ENCODE results near the gene TNK1. TPM values are rescaled to one million over a fixed set of nuclear protein-coding genes. Genes with fewer than 3 reads are reported as not detected.
"Not testable (repeated sequence)": the region's sequence is repeated elsewhere in the genome, so short reads cannot be mapped to it uniquely, and the experiment has no call there.

The TNK1 gene
- total RNA-seq: 2.5 TPM

DNA sequence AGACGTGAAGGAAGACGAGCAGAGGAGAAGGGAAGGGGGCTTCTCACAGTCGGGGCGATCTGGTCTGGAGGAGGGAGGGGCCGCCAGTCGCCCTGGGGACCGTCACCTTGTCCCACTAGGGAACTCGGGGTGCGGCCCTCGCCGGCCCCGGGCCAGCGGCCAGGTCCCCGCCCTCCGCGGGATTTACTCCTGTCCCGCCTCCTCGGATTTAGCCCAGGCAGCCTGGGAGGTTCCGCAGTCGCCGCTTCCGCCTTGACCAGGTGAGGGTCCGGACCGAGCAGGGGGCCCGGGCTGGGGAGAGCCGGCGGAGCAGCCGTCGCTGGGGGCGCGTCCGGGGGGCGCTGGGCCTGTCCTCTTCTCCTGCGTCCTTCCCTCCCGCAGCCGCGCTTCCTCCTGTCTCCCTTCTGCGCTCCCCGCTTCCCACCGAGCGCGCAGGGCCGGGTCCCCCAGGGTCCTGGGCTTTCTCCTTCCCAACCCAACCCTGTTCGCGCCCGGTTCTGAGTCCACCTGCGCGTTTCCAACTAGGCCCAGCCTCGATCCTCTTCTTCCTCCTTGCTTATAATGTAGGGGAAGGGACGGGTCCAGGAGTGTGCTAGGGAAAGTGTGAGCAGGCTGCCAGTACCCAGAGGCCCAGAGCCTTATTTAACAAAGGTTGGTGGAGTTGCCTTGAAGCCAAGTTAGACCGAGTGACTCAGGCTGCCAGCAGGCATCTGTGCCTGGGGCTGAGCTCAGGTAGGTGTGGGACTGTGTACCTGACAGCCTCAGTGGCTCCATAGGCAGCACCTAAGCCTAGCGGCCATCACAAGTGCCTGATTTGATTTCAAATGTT lies at the start of gene TNK1:
TSS of gene TNK1 (plus strand) at position 235 of the 829 bp plus-strand sequence. CDS start 1,838 bp downstream, outside the sequence.
- DNase-seq: no peak

DNA sequence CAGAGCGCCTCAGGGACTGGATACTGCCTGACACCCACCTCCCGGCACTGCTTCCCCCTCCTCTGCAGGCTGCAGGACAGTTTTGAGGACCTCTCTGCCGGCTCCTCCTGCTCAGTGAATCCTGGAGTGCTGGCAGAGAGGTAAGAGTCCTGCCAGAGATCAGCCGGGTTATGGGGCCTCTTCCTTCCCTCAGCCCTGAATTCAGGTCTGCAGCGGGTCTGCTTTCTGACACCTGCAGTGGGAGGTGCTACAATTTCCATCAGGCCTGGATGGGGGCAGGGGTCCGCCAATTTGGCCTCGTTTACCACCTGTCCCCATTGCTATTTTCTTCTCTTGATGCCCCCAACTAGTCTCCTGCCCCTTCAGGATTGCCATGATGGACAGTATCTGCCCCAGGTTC lies 48.8 kb upstream of the TNK1 start:
- no peak for DNase-seq

DNA sequence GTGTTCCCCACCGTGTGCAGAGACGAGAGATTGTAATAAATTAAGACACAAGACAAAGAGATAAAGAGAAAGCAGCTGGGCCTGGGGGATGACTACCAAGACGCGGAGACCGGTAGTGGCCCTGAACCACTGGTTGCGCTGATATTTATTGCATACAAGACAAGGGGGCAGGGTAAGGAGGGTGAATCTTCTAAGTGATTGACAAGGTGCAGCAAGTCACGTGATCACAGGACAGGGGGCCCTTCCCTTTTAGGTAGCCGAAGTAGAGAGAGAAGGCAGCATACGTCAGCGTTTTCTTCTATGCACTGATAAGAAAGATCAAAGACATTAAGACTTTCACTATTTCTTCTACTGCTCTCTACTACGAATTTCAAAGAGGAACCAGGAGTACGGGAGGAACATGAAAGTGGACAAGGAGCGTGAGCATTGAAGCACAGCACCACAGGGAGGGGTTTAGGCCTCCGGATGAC lies 48.3 kb upstream of the TNK1 start:
- DNase-seq: not testable (repeated sequence)

DNA sequence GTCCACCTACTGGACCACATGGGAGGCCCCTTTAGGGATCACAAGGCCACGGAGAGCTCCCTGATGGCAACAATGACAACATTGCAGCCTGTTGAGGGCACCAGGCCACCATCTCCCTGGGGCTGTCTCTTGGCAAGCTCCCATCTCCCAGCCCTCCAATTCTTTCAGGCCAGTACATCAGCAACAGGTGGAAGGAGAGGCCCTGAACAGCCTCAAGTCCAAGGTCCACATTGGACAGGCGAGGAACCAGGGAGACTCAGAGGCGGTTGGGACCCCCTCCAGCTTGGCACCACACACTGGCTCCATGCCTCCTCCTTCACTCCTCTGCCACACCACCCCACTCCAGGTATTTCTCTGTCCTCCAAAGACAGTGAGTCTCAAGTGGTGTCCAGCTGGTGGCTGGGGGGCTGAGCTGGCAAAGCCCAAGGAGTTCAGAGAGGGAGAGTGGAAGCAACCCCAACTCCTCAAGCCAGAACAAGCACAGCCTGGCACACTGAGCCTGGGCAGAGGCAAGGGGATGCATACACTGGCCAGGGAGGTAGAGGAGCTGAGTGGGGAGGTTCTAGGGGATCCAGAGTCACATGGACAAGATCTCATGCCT lies 45.9 kb upstream of the TNK1 start:
- no peak for DNase-seq

DNA sequence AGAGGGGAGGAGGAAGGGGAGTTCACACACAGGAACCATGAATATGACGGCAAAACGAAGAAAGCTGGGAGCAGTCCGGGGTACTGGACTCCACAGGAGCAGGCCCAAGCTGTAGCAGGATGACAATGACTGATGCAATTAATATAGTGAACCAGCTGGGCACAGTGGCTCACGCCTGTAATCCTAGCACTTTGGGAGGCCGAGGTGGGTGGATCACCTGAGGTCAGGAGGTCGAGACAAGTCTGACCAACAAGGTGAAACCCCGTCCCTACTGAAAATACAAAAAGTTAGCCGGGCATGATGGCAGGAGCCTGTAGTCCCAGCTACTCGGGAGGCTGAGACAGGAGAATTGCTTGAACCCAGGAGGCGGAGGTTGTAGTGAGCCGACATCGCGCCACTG lies 45.1 kb upstream of the TNK1 start:
- DNase-seq: not testable (repeated sequence)

DNA sequence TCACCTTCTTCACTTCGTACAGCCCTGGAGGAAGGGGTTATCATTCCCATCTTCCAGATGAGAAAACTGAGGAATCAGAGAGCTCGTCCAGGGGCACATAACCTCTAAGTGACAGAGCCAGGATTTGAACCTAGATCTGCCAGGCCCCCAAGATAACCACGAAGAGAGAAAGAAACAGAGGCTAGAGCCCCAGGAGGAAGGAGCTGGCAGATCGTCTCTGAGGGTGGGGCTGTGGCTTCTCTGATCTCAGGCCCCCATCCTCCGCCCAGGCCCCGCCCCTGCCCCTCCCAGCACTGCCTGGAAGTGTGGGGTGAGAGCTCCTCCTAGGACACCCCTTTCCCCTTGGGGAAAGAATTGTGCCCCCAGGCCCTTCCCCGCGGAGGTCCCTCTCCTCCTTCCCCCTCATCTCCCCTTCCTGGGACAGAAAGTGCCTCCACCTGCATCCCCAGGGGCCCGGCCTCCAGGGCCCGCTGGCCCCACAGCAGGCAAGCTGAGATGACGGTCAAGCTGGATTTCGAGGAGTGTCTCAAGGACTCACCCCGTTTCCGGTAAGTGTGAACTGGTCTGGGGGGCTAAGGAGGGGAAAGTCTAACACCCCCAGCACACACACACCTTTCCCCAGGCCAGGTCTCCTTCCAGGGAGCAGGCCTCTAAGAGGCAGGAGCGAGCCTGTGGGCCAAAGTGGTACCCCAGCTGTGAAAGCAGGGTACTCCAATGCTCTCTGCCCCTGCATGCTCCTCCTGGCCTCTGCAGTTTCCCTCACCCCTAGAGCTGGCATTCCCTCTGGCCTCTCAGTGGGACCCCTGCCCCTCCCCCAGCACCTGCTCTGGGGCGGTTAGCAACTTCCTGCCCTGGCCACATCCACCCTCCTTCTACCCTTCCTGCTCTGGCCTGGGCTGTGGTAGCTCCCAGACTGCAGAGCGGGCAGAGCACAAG lies 44.4 kb upstream of the TNK1 start, which contains the start of gene ACAP1:
TSS of gene ACAP1 (plus strand) at position 290 of the 936 bp plus-strand sequence. CDS start at position 496, 206 bp downstream.
- no peak for DNase-seq

DNA sequence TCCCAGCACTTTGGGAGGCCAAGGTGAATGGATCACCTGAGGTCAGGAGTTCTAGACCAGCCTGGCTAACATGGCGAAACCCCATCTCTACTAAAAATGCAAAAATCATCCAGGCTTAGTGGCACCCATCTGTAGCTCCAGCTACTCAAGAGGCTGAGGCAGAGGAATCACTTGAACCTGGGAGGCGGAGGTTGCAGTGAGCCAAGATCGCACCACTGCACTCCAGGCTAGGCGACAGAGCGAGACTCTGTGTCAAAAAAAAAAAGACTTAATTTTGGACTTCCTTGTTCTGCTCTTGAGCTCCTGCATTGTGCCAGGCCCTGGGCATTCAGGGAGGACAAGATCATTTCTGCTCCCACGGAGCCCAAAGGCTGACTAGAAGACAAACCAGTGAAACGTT lies 43.3 kb upstream of the TNK1 start:
- DNase-seq: not testable (repeated sequence)

DNA sequence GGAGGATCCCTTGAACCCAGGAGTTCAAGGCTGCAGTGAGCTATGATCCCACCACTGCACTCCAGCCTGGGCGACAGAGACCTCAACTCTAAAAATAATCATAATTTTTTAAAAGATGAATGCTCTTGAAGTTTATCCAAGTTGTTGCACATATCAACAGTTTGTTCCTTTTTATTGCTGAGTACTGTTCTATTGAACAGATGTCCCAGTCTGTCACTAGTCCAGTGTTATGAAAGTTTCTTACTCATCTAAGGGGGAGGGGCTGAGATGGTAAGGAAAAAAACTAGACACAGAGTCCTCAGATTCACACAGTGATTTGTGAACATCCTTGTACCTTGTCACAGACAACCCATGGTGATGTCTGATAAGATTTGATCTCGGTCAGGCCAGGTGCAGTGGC lies 40.7 kb upstream of the TNK1 start:
- no peak for DNase-seq

DNA sequence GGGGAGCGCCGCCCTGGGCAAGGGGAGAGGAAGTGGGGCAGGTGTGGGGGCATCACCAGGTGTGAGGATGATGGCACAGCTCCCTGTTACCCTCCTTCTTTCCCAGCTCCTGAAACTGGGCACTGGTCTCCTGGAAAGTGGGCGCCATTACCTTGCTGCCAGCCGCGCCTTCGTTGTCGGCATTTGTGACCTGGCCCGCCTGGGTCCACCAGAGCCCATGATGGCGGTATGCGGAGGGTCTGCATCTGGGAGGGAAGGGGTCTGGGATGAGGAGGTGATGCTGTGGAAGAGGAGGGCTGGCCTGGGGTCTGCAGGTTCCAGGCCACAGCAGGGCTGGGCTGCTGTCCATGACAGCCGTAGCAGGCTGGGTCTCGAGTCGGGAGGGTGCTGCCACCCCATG lies 39.0 kb upstream of the TNK1 start:
- no peak for DNase-seq

DNA sequence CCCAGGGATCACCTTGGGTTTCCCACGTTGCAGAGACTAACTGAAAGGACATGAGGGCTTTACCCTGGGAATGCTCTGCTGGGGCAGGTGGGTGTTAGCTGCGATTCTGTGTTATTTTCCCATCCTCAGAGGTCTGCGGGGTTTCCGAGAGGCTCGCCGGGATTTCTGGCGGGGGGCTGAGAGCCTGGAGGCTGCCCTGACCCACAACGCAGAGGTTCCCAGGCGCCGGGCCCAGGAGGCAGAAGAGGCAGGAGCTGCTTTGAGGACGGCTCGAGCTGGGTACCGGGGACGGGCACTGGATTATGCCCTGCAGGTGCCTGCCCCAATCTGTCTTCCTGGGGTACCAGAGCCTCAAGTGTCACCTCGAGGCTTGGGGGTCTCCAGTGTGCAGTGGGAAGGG lies 37.6 kb upstream of the TNK1 start:
- no peak for DNase-seq

DNA sequence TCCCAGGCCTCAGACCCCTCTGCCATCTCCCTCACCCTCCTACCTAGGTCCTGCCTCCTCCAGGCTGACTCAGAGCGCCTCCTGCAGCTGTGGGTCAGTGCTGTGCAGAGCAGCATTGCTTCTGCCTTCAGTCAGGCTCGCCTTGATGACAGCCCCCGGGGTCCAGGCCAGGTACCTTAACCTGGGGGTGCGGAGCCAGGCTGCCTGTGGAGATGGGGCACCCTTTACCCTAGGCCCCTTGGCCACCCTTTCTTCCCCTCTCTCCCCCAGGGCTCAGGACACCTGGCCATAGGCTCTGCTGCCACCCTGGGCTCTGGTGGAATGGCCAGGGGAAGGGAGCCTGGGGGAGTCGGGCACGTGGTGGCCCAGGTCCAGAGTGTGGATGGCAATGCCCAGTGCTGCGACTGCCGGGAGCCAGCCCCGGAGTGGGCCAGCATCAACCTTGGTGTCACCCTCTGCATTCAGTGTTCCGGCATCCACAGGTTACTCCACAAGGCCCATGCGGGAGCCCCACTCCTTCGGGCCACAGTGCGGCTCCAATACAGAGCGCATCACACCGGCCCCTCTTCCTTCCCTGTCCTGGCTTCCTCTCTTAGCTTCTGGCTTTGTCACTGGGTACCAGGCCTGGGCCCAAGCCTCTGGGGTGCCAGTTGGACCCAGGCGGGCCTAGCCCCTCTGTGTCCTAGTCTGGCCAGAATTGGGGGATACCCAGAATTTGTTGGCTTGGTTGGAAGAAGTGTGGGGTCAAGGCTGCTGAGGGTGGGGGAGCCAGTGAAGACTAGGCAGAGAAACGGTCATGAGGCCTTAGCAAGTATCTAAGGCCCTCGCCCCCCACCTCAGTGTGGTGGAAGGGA lies 33.9 kb upstream of the TNK1 start:
- no peak for DNase-seq

DNA sequence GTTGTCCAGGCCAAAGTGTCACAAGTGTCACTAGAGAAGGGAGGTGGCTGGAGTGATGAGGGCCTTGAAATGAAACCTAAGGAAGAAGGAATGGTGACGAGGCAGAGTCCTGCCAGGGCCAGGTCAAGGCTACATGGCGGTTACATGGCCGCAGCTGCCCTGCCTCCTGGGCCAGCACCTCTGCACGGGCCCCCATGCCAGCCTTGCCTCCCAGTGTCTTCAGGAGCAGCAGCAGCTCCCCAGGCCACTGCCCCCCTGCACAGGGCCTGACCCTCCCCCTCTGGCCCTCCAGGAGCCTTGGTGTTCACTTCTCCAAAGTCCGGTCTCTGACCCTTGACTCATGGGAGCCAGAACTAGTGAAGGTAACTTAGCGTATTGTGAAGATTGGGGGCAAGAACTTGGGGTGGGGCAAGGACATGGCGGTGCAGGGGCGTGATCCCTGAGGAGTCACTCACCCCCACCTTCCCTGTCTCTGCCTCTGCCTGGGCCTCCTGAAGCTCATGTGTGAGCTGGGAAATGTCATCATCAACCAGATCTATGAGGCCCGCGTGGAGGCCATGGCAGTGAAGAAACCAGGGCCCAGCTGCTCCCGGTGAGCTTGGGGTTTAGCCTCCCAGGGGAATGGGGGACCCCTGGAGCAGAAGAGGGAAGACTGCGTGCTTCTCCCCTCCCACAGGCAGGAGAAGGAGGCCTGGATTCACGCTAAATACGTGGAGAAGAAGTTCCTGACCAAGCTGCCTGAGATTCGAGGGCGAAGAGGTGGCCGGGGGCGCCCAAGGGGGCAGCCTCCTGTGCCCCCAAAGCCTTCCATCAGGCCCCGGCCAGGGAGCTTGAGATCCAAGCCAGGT lies 33.0 kb upstream of the TNK1 start:
- no peak for DNase-seq

DNA sequence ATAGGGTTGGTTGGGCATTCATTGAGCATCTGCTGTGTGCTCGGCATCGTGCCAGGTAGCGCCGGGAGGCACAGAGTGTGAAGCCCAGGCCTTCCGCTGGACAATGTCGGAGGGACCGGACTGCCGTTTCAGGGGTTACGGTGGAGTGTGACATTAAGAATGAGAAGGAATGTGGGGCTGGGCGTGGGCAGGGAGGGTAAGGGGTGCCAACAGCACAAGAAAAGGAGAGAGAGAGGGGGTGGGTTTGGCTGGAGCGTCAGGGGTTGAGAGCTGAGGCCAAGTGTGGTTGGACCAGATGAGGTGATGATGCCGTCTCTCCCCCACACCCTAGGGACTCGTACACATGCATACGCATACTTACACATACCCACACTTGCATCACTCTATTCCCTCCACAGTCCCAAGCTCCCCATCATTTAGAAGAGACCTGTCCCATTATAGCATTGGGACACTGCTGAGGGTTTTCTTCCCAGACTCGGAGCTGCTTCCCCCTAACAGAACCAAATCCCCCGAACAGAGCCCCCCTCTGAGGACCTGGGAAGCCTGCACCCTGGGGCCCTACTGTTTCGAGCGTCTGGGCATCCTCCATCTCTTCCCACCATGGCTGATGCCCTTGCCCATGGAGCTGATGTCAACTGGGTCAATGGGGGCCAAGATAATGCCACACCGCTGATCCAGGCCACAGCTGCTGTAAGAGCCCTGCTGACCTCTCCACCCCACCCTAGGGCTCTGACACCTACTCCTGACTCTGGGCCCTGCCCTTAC lies 32.2 kb upstream of the TNK1 start:
- no peak for DNase-seq

DNA sequence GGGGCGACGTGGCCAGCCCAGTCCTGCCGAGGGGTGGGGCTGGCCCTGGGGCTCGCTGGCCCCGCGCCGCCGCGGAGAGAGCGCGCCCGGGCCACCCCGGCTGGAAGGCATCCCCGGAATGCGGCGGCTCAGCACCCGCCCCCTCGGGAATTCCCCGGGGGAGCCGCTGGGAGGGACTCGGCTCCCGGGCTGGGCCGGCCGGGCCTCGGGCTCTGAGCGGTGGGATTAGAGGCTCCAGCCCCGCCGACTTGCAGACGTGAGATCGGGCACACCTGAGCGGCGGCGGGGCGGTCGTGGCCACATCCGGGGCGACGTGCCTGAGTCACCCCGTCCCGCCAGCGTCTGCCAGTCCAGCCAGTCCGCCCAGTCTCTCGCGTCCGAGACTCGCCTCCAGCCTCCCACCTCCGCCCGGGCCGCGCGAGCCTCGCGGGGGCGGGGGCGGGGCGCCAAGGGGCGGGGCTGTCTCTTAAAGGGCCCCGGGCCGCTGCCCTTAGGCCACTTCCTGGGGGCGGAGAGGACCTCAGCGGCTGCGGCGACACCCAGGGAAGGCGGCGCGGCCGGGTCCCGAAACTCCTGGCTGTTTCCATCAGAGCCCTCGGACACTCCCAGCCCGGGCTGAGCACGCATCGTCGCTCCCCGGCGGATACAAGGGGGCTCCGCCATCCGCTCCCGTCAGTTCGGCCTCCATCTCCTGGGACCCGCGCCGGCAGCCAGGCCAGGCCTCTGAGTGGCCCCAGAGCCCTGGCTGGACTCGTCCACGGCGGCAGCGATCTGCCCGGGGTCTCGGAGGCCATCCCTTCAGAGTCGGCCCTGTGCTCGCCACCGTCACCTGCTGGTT lies 29.0 kb upstream of the TNK1 start, which contains the start of gene KCTD11:
TSS of gene KCTD11 (plus strand) at position 498 of the 838 bp plus-strand sequence.
- DNase-seq: peak; percentile 56

DNA sequence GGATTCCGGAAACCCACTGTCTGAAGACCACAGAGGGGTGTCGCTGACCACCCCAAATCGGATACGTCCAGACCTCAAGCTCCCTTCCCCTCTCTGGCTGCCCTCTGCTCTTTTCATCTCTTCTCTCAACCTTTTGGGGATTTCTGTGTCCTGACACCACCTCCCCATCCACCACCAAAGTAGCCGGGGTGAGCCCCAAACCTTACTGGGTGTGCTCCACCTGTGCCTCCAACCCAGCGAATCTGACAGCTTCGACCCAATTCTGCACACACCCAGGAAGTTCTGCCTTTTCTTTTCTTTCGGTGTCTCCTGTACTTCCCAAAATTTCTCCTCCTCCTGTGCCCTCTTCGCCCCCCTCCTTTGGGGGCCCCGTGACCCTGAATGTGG lies 28.4 kb upstream of the TNK1 start:
- DNase-seq: no peak

DNA sequence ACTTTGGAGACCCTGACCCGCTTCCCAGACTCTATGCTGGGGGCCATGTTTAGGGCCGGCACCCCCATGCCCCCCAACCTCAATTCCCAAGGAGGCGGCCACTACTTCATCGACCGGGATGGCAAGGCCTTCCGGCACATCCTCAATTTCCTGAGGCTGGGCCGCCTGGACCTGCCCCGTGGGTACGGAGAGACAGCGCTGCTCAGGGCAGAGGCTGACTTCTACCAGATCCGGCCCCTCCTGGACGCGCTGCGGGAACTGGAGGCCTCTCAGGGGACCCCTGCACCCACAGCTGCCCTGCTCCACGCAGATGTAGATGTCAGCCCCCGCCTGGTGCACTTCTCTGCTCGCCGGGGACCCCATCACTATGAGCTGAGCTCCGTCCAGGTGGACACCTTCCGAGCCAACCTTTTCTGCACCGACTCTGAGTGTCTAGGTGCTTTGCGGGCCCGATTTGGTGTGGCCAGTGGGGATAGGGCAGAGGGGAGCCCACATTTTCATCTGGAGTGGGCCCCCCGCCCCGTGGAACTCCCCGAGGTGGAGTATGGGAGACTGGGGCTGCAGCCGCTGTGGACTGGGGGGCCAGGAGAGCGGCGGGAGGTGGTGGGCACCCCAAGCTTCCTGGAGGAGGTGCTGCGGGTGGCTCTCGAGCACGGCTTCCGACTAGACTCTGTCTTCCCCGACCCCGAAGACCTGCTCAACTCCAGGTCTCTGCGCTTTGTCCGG lies 27.8 kb upstream of the TNK1 start:
- no peak for DNase-seq

DNA sequence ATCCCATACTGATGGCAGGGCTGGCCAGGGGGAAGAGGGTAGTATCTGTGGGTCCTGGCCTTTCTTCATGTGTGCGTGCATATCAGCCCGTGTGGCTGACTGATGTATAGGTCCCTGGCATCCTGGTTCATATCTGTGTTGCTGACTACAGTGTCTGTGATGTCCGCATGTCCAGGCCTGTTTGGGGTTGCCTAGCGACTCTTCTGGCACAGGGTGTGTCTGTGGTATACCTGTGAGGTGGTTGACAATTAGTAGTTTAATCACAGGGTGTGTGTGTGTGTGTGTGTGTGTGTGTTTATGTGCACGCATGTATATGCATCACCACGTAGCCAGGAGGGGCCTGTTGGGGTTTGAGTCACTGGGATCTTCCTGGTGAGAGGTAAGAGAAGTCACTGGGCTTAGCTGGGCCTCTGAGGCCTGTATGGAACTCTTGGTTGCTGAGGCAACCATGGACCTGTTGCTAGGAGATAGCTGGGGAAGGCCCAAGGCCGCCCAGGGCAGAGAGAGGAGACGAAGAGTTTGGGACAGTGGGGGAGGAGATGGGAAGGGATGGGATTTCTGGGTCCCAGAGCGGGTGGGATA lies 26.5 kb upstream of the TNK1 start:
- DNase-seq: peak; percentile 31

DNA sequence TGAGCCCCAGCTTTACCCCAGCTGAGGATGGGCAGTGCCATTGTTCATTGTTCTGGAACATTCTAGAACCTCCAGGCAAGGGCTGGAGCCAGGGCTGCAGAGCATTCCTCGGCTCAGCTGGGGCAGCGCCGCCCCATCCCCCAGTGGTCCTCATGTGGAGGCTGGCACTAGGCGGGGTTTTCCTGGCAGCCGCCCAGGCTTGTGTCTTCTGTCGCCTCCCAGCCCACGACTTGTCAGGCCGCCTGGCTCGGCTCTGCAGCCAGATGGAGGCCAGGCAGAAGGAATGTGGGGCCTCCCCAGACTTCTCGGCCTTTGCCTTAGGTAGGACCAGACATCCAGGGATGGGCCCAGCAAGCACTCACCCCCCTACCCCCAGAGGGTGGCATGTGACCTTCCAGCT lies 25.8 kb upstream of the TNK1 start, which contains the start of gene TMEM95:
TSS of gene TMEM95 (plus strand) at position 104 of the 400 bp plus-strand sequence. CDS start at position 153, 49 bp downstream.
- DNase-seq: peak; percentile 38

Measured in skin of body (tissue), 2 donors.